Endodermal cell (in vitro differentiated cells): Measurements from ENCODE around the gene FAHD1. TPM values are rescaled to one million over a fixed set of nuclear protein-coding genes. Genes with fewer than 3 reads are reported as not detected.

Experiments
- DNase-seq: peaks from one replicate; pipeline ENCODE4 v3.0.0-alpha.2; 2017
- H3K27ac ChIP-seq: 2 replicates; pipeline ENCODE4 v1.5.1; 2013; ENCODE audit warnings: mild to moderate bottlenecking, low read depth, low read length, moderate library complexity
- H3K27me3 ChIP-seq: 2 replicates; pipeline ENCODE4 v1.6.1; 2013; ENCODE audit warnings: mild to moderate bottlenecking, low read length, moderate library complexity; ENCODE audit not compliant: insufficient read depth, control insufficient read depth, poor library complexity, severe bottlenecking
- H3K36me3 ChIP-seq: 2 replicates; pipeline ENCODE4 v1.7.0; 2013; ENCODE audit warnings: mild to moderate bottlenecking, low read length, moderate library complexity; ENCODE audit not compliant: control insufficient read depth, insufficient read depth
- H3K4me1 ChIP-seq: one replicate; pipeline ENCODE4 v1.7.0; 2013; ENCODE audit warnings: low read length; ENCODE audit not compliant: control insufficient read depth, insufficient read depth
- H3K4me3 ChIP-seq: 2 replicates; pipeline ENCODE4 v1.5.1; 2013; ENCODE audit warnings: mild to moderate bottlenecking, low read length, moderate library complexity
- H3K9ac ChIP-seq: 2 replicates; pipeline ENCODE4 v1.6.1; 2013; ENCODE audit warnings: mild to moderate bottlenecking, low read length, moderate library complexity; ENCODE audit not compliant: poor library complexity, severe bottlenecking; ENCODE audit errors: extremely low read depth
- H3K9me3 ChIP-seq: 2 replicates; pipeline ENCODE4 v1.6.1; 2013; ENCODE audit warnings: mild to moderate bottlenecking, low read length, moderate library complexity; ENCODE audit not compliant: control insufficient read depth
- H3K27ac Mint-ChIP-seq: 2 replicates; pipeline ENCODE4 v1.8.0; 2020; ENCODE audit warnings: mixed read lengths
- H3K27me3 Mint-ChIP-seq: 2 replicates; pipeline ENCODE4 v1.8.0; 2021; ENCODE audit warnings: mild to moderate bottlenecking, mixed read lengths; ENCODE audit not compliant: insufficient read depth
- H3K36me3 Mint-ChIP-seq: 2 replicates; pipeline ENCODE4 v1.8.0; 2020; ENCODE audit warnings: low read depth, mixed read lengths
- H3K4me1 Mint-ChIP-seq: 2 replicates; pipeline ENCODE4 v1.8.0; 2020; ENCODE audit warnings: mixed read lengths
- H3K4me3 Mint-ChIP-seq: 2 replicates; pipeline ENCODE4 v1.8.0; 2020; ENCODE audit warnings: mild to moderate bottlenecking, moderate library complexity, mixed read lengths
- H3K9me3 Mint-ChIP-seq: 2 replicates; pipeline ENCODE4 v1.8.0; 2020; ENCODE audit warnings: mild to moderate bottlenecking, mixed read lengths
- WGBS, 2 experiments: methylation state at CpG; one replicate each; pipeline versions ENCODE4 v1.1.5 to v1.1.7; 2013; ENCODE audit warnings: missing lambda C conversion rate in 2 of 2, mixed read lengths in 1 of 2; ENCODE audit not compliant: insufficient coverage in 1 of 2, insufficient read length in 1 of 2; 5-methylcytosine and 5-hydroxymethylcytosine counted together
- total RNA-seq, 2 donors: library from RNA; stranded (reverse); fragmentation: NEBNext Ultra II Directional in 1 of 2; extraction: Animal tissue kit (Norgen Biotek cat#: 25700) in 1 of 2; gene quantifications; 2 replicates in 1 of 2; 3 replicates in 1 of 2; pipeline ENCODE4 v1.2.1, GENCODE V29; 2021
- TF ChIP-seq, protein P1 (sequence below): fragments of 200-600 bp; sonication (generic); conservative IDR thresholded peaks from 2 replicates; pipeline ENCODE4 v1.5.0; 2021; ENCODE audit warnings: antibody characterized with exemption, mild to moderate bottlenecking

FAHD1 gene
- total RNA-seq, 2 donors from 2014 or later: 16.6 to 16.9 TPM

DNA sequence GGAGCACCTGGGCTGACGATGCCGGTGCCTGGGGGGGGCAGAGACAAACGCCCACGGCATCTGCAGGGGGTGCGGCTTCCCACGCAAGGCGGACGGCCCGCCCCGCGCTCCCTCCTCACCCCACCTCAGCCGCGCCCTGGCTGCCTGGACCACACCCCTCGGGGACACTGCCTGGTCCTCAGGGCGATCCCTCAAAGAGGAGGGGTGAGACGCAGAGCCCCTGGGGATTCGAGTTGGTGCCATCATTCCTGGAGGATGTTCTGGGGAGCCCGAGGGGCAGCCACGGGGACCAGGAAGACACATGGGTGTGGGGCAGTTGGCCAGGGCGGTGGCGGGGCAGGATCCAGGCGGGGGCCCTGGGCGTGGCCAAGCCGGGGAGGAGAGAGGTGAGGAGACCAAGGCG, 37.4 kb upstream of the FAHD1 start:
- TF ChIP-seq, protein P1, sequence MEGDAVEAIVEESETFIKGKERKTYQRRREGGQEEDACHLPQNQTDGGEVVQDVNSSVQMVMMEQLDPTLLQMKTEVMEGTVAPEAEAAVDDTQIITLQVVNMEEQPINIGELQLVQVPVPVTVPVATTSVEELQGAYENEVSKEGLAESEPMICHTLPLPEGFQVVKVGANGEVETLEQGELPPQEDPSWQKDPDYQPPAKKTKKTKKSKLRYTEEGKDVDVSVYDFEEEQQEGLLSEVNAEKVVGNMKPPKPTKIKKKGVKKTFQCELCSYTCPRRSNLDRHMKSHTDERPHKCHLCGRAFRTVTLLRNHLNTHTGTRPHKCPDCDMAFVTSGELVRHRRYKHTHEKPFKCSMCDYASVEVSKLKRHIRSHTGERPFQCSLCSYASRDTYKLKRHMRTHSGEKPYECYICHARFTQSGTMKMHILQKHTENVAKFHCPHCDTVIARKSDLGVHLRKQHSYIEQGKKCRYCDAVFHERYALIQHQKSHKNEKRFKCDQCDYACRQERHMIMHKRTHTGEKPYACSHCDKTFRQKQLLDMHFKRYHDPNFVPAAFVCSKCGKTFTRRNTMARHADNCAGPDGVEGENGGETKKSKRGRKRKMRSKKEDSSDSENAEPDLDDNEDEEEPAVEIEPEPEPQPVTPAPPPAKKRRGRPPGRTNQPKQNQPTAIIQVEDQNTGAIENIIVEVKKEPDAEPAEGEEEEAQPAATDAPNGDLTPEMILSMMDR: no peak
- peaks cover 13% of the 10 kb centered on the region for H3K36me3 Mint-ChIP-seq
- no peak overlapping the region for H3K9ac ChIP-seq
- DNase-seq: peak; percentile 38
- H3K4me1 Mint-ChIP-seq: no peaks in the 10 kb centered on the region
- H3K4me3 ChIP-seq: no peak overlapping the region
- H3K36me3 ChIP-seq: peaks cover 4% of the 10 kb centered on the region
- H3K4me1 ChIP-seq: no peaks in the 10 kb centered on the region
- WGBS, 2 experiments: 90 to 95% methylated on average over 9 to 25 of the region's 25 CpGs
- H3K27ac Mint-ChIP-seq: no peak overlapping the region
- H3K27ac ChIP-seq: no peak overlapping the region
- H3K27me3 ChIP-seq: no peaks in the 10 kb centered on the region
- H3K9me3 Mint-ChIP-seq: no peaks in the 10 kb centered on the region
- no peak overlapping the region for H3K4me3 Mint-ChIP-seq
- no peaks in the 10 kb centered on the region for H3K27me3 Mint-ChIP-seq
- H3K9me3 ChIP-seq: no peaks in the 10 kb centered on the region

DNA sequence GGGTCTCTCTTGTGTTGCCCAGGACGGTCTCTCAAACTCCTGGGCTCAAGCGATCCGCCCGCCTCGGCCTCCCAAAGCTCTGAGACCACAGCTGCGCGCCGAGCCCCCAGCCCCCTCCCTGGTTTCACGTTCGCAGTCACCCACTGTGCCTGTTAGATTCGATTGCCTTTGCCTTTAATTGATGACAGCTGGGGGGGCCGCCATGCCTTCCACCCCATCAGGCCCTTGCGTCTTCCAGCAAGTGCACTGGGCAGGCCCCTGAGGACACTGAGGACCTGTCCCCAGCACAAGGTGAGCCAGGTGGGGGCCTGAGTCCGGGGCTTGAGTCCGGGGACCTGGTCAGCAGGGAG, 36.8 kb upstream of the FAHD1 start:
- DNase-seq: no peak
- Mint-ChIP-seq H3K27ac (no peak overlapping the region), H3K4me3 (no peak overlapping the region), H3K27me3 (no peaks in the 10 kb centered on the region), H3K4me1 (no peaks in the 10 kb centered on the region), H3K36me3 (peaks cover 11% of the 10 kb centered on the region), H3K9me3 (no peaks in the 10 kb centered on the region)
- 92 to 94% methylated on average over 10 to 15 of the region's 15 CpGs for WGBS, 2 experiments
- TF ChIP-seq, protein P1: no peak
- Histone ChIP-seq H3K4me3 (no peak overlapping the region), H3K4me1 (no peaks in the 10 kb centered on the region), H3K27me3 (no peaks in the 10 kb centered on the region), H3K9ac (no peak overlapping the region), H3K9me3 (no peaks in the 10 kb centered on the region), H3K27ac (no peak overlapping the region), H3K36me3 (peaks cover 4% of the 10 kb centered on the region)

DNA sequence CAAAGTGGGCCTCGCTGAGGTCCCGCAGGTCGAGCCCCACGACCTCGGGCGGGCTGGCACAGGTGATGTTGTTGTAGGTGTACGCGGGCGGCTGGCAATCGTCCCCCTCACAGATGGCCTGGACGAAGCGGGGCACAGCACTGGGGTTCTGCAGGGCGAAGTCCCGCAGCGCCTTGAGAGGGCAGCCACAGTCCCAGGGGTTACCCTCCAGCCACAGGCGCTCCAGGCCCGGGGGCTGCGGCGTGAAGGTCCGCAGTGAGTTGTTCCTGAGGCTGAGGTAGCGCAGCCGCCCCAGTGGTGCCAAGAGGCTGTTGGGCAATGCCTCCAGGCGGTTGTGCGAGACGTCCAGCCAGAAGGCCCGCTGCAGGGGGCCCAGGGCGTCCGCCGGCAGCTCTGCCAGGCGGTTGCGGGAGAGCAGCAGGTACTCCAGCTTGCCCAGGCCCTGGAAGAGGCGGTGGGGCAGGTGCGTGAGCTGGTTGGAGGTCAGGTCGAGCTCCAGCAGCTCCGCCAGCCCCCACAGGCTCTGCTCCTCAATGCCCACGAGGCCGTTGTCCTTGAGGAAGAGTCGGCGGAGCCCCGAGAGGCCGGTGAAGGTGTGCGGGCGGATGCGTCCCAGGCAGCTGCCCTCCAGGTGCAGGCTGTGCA, 36.3 kb upstream of the FAHD1 start:
- WGBS, 2 experiments: 95 to 97% methylated on average over 42 to 44 of the region's 44 CpGs
- no peaks in the 10 kb centered on the region for H3K27me3 Mint-ChIP-seq
- H3K9ac ChIP-seq: no peak overlapping the region
- no peak overlapping the region for H3K27ac ChIP-seq
- H3K4me3 ChIP-seq: no peak overlapping the region
- peaks cover 2% of the 10 kb centered on the region for H3K36me3 ChIP-seq
- H3K9me3 ChIP-seq: no peaks in the 10 kb centered on the region
- H3K4me3 Mint-ChIP-seq: no peak overlapping the region
- TF ChIP-seq, protein P1: no peak
- no peaks in the 10 kb centered on the region for H3K9me3 Mint-ChIP-seq
- H3K27me3 ChIP-seq: no peaks in the 10 kb centered on the region
- no peaks in the 10 kb centered on the region for H3K4me1 Mint-ChIP-seq
- peaks cover 11% of the 10 kb centered on the region for H3K36me3 Mint-ChIP-seq
- DNase-seq: peak; percentile 39
- no peaks in the 10 kb centered on the region for H3K4me1 ChIP-seq
- H3K27ac Mint-ChIP-seq: no peak overlapping the region
